GM12878 (cell line): ENCODE data around the gene TMEM174. TPM values are rescaled to one million over a fixed set of nuclear protein-coding genes. Genes with fewer than 3 reads are reported as not detected.

Source experiments
- ATAC-seq: fragments of 200-7000 bp; cut with Tn5 transposase; 3 replicates; pipeline ENCODE4 v1.9.1; 2020; ENCODE audit warnings: mild to moderate bottlenecking, moderate library complexity
- BruUV-seq: library from RNA; stranded (reverse); fragments of 400-500 nt; replicated peaks from 2 replicates; lab custom pipeline; 2021; lab: Mats Ljungman, UMichigan
- CTCF ChIA-PET: fragments of 300-600 bp; sonication (Branson Sonifier 250); formaldehyde crosslinking; extraction: SDS; loops from one replicate; lab custom pipeline; 2021; ENCODE audit warnings: inconsistent platforms; lab: Yijun Ruan, JAX
- POLR2A ChIA-PET: fragments of 350-600 bp; formaldehyde crosslinking; extraction: SDS; loops from one replicate; lab custom pipeline; 2021; ENCODE audit warnings: inconsistent platforms; lab: Charles Lee
- RAD21 ChIA-PET: fragments of 300-600 bp; sonication (Branson Sonifier 250); formaldehyde crosslinking; loops from one replicate; lab custom pipeline; 2023; ENCODE audit warnings: antibody characterized with exemption; ENCODE audit not compliant: unreplicated experiment; lab: Charles Lee
- SMC1A ChIA-PET: fragments of 300-600 bp; sonication (Branson Sonifier 250); formaldehyde crosslinking; loops from one replicate; lab custom pipeline; 2023; ENCODE audit not compliant: unreplicated experiment, uncharacterized antibody; lab: Charles Lee
- DNase-seq: peaks from one replicate; pipeline ENCODE4 v3.0.0-alpha.2; 2011; ENCODE audit warnings: low read depth, low spot score
- FAIRE-seq: peaks from 3 replicates; lab custom pipeline; 2011; peaks lifted over from hg19 to GRCh38; lab: Jason Lieb, UNC
- H2AFZ ChIP-seq: 2 replicates; pipeline ENCODE4 v1.6.0; 2011; ENCODE audit warnings: low read depth, low read length, control low read depth; ENCODE audit not compliant: control insufficient read depth
- H3K27ac ChIP-seq: 2 replicates; pipeline ENCODE4 v1.5.1; 2011; ENCODE audit warnings: control low read depth; ENCODE audit not compliant: control insufficient read depth, insufficient read depth
- H3K27me3 ChIP-seq, 2 experiments: replicated peaks in 1 of 2; 2 replicates each; pipeline versions ENCODE4 v1.6.0 to v1.6.1; 2011; ENCODE audit warnings: low read length in 1 of 2; ENCODE audit not compliant: control insufficient read depth in 2 of 2, insufficient read depth in 2 of 2
- H3K36me3 ChIP-seq, 2 experiments: 2 replicates each; pipeline ENCODE4 v1.5.1; 2011; ENCODE audit warnings: low read length in 1 of 2; ENCODE audit not compliant: control insufficient read depth in 2 of 2, insufficient read depth in 2 of 2
- H3K4me1 ChIP-seq: 2 replicates; pipeline ENCODE4 v1.6.1; 2011; ENCODE audit warnings: mild to moderate bottlenecking, low read length, moderate library complexity, mixed read lengths; ENCODE audit not compliant: control insufficient read depth, insufficient read depth
- H3K4me2 ChIP-seq: 2 replicates; pipeline ENCODE4 v1.6.0; 2011; ENCODE audit warnings: control low read depth; ENCODE audit not compliant: control insufficient read depth, insufficient read depth
- H3K4me3 ChIP-seq: fragments of 200-600 bp; sonication (generic); 2 replicates; pipeline ENCODE4 v1.5.1; 2016
- H3K79me2 ChIP-seq: 2 replicates; pipeline ENCODE4 v1.6.0; 2011; ENCODE audit warnings: low read length; ENCODE audit not compliant: control insufficient read depth, insufficient read depth
- H3K9ac ChIP-seq: 2 replicates; pipeline ENCODE4 v1.8.0; 2011; ENCODE audit warnings: low read length, control low read depth, mixed read lengths; ENCODE audit not compliant: control insufficient read depth, insufficient read depth
- H3K9me3 ChIP-seq: replicated peaks from 3 replicates; pipeline ENCODE4 v1.5.1; 2011; ENCODE audit warnings: mild to moderate bottlenecking, low read length; ENCODE audit not compliant: control insufficient read depth, insufficient read depth
- H4K20me1 ChIP-seq: 2 replicates; pipeline ENCODE4 v1.6.0; 2011; ENCODE audit not compliant: control insufficient read depth, insufficient read depth
- CEBPZ ChIP-seq: fragments of 150-350 bp; IDR thresholded peaks from 2 replicates; pipeline ENCODE4 v1.6.1; 2016; ENCODE audit warnings: low read depth, low read length
- EED ChIP-seq: sonication (generic); IDR thresholded peaks from 2 replicates; pipeline ENCODE4 v1.6.1; 2016; ENCODE audit warnings: antibody characterized with exemption, low read depth
- HCFC1 ChIP-seq: fragments of 150-350 bp; IDR thresholded peaks from 2 replicates; pipeline ENCODE4 v1.6.1; 2014; ENCODE audit warnings: low read length
- HSF1 ChIP-seq: fragments of 150-350 bp; IDR thresholded peaks from 2 replicates; pipeline ENCODE4 v1.6.1; 2014; ENCODE audit warnings: mild to moderate bottlenecking, low read depth, low read length
- IRF5 ChIP-seq: fragments of 450-650 bp; IDR thresholded peaks from 2 replicates; pipeline ENCODE4 v1.6.1; 2017; ENCODE audit warnings: borderline replicate concordance
- KLF5 ChIP-seq: fragments of 450-650 bp; IDR thresholded peaks from 2 replicates; pipeline ENCODE4 v1.6.1; 2014; ENCODE audit warnings: mild to moderate bottlenecking; ENCODE audit not compliant: partially characterized antibody
- NFXL1 ChIP-seq: fragments of 450-650 bp; IDR thresholded peaks from 2 replicates; pipeline ENCODE4 v1.6.1; 2017; ENCODE audit warnings: antibody characterized with exemption, mild to moderate bottlenecking, borderline replicate concordance
- RAD21 ChIP-seq: IDR thresholded peaks from 2 replicates; pipeline ENCODE4 v1.6.1; 2011; ENCODE audit warnings: mild to moderate bottlenecking, low read depth, low read length, moderate library complexity; ENCODE audit not compliant: insufficient read depth
- REST ChIP-seq: IDR thresholded peaks from 2 replicates; pipeline ENCODE4 v1.6.1; 2012; ENCODE audit warnings: mild to moderate bottlenecking, low read depth, low read length
- SKIL ChIP-seq: fragments of 450-650 bp; IDR thresholded peaks from 2 replicates; pipeline ENCODE4 v1.6.1; 2017; ENCODE audit warnings: mild to moderate bottlenecking, low read depth, inconsistent platforms; ENCODE audit not compliant: poor library complexity, severe bottlenecking
- SUPT20H ChIP-seq: IDR thresholded peaks from 2 replicates; pipeline ENCODE4 v1.6.1; 2011; ENCODE audit warnings: low read depth, mild to moderate bottlenecking, low read length, moderate library complexity, borderline replicate concordance; ENCODE audit not compliant: control insufficient read depth
- ZSCAN29 ChIP-seq: fragments of 450-650 bp; IDR thresholded peaks from 2 replicates; pipeline ENCODE4 v1.6.1; 2017; ENCODE audit warnings: mild to moderate bottlenecking, moderate library complexity
- WGBS: methylation state at CpG from one replicate; pipeline ENCODE4 v1.1.6; 2016; ENCODE audit warnings: low lambda C conversion rate; ENCODE audit not compliant: insufficient replicate concordance, insufficient coverage; ENCODE audit errors: missing lambda C conversion rate; 5-methylcytosine and 5-hydroxymethylcytosine counted together
- in situ Hi-C: fragments of 300-500 bp; cut with MboI; formaldehyde crosslinking; loops from 9 replicates; pipeline ENCODE4 v1.14.3; 2018; ENCODE audit warnings: mixed read lengths
- intact Hi-C: fragments of 100-400 bp; cut with micrococcal nuclease; formaldehyde crosslinking; loops from one replicate; pipeline ENCODE4 v1.14.2; 2022; ENCODE audit not compliant: unreplicated experiment
- polyA plus RNA-seq, 11 experiments: library from polyadenylated mRNA; depleted of rRNA in 4 of 11; unstranded in 6 of 11; stranded (reverse) in 5 of 11; fragments of >200 nt; fragmentation: Nextera tagmentation in 4 of 11; fragmentation: Illumina TruSeq in 1 of 11; extraction: Ambion mirVana in 4 of 11; extraction: Trizol in 1 of 11; gene quantifications; 1 replicate in 1 of 11; 2 replicates in 10 of 11; pipeline versions ENCODE4 v1.2.1 to v1.2.3, GENCODE V29; 2011 to 2016; ENCODE audit warnings: inconsistent platforms in 2 of 11, missing spikeins in 2 of 11, low read depth in 1 of 11
- total RNA-seq, 4 experiments: library from RNA; depleted of rRNA in 3 of 4; stranded (reverse); fragments of >200 nt in 3 of 4; fragmentation: Illumina TruSeq in 1 of 4; extraction: Trizol in 1 of 4; gene quantifications; 2 replicates each; pipeline versions ENCODE4 v1.2.1 to v1.2.3, GENCODE V29; 2013 to 2021

The TMEM174 gene
- total and polyA plus RNA-seq, 10 of the 15 experiments (the other 5 are each of a cell fraction or from before 2014, with no cell fraction given) = not detected

GRCh38 chr5:73129143-73129542 is 43.9 kb upstream of the TMEM174 start:
- ATAC-seq (no peak), DNase-seq (no peak), FAIRE-seq (no peak)
- H3K9me3 ChIP-seq = no peaks in the 10 kb centered on the region
- no peak overlapping the region for H2AFZ ChIP-seq
- H3K4me2 ChIP-seq = no peak overlapping the region
- RAD21 ChIA-PET = no interaction called here
- no peak overlapping the region for H3K27ac ChIP-seq
- intact Hi-C loops (no loop called here), in situ Hi-C loops (no loop called here)
- CTCF ChIA-PET = no interaction called here
- no peaks in the 10 kb centered on the region for H3K79me2 ChIP-seq
- POLR2A ChIA-PET = no interaction called here
- 70% methylated on average over 5 of the region's 5 CpGs for WGBS
- no TSS peak for BruUV-seq
- H3K27me3 ChIP-seq = no peaks in the 10 kb centered on the region; a peak in 1 of 4 replicates
- H3K36me3 ChIP-seq = no peaks in the 10 kb centered on the region
- H3K4me3 ChIP-seq = no peak overlapping the region
- H3K4me1 ChIP-seq = no peaks in the 10 kb centered on the region
- no peak overlapping the region for H3K9ac ChIP-seq
- SMC1A ChIA-PET = no interaction called here
- peaks cover 4% of the 10 kb centered on the region; the same call in 1 of the 2 replicates for H4K20me1 ChIP-seq
- TF ChIP-seq HCFC1 = no peak
- TF ChIP-seq CEBPZ = no peak
- no peak for TF ChIP-seq IRF5
- no peak for TF ChIP-seq KLF5
- no peak for TF ChIP-seq SKIL
- TF ChIP-seq SUPT20H = no peak
- no peak for TF ChIP-seq RAD21
- TF ChIP-seq REST = no peak
- TF ChIP-seq HSF1 = no peak
- TF ChIP-seq ZSCAN29 = no peak
- TF ChIP-seq EED = no peak
- no peak for TF ChIP-seq NFXL1
